GM18499 (cell line): ENCODE measurements around the gene MOXD1.

Source experiments
- ATAC-seq: cut with Tn5 transposase; IDR thresholded peaks from one replicate; pipeline ENCODE4 v1.9.1; 2021; ENCODE audit warnings: moderate number of reproducible peaks; ENCODE audit not compliant: insufficient read depth, unreplicated experiment

Gene MOXD1

GRCh38 chr6:132251711-132252110, 149.6 kb downstream of the MOXD1 start:
- ATAC-seq, result no peak

- ATAC-seq, result no peak
These were observed 153.7 kb downstream of the MOXD1 start for GRCh38 chr6:132247381-132248159.

- no peak for ATAC-seq
These were observed 154.5 kb downstream of the MOXD1 start for GRCh38 chr6:132246632-132247270.

- ATAC-seq, result no peak
These were observed 155.1 kb downstream of the MOXD1 start for GRCh38 chr6:132246120-132246617.
